ENCODE measurements around the gene PDE4D.

DNA sequence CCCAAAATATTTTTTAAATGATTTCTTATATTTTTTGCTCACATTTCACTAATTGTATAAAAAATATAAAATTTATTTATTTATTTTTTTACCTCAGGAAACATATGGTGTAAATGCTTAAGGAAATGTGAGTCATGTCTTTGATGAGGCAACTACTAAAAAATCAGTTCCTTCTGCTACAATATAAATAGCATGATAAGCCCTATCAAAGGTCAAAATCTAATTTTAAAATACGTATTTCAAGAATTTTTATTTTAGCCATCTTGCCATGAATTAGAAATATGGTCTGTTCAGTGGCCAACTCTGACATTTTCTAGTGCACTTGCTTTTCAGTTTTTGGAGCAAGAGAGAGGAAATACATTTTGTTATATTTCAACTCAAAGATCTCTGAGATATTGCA lies 50.5 kb downstream of the PDE4D start:
- TF ChIP-seq, protein P1, sequence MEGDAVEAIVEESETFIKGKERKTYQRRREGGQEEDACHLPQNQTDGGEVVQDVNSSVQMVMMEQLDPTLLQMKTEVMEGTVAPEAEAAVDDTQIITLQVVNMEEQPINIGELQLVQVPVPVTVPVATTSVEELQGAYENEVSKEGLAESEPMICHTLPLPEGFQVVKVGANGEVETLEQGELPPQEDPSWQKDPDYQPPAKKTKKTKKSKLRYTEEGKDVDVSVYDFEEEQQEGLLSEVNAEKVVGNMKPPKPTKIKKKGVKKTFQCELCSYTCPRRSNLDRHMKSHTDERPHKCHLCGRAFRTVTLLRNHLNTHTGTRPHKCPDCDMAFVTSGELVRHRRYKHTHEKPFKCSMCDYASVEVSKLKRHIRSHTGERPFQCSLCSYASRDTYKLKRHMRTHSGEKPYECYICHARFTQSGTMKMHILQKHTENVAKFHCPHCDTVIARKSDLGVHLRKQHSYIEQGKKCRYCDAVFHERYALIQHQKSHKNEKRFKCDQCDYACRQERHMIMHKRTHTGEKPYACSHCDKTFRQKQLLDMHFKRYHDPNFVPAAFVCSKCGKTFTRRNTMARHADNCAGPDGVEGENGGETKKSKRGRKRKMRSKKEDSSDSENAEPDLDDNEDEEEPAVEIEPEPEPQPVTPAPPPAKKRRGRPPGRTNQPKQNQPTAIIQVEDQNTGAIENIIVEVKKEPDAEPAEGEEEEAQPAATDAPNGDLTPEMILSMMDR (IDR thresholded peaks at IDR 0.05) = no peak
- TF ChIP-seq, protein P2, sequence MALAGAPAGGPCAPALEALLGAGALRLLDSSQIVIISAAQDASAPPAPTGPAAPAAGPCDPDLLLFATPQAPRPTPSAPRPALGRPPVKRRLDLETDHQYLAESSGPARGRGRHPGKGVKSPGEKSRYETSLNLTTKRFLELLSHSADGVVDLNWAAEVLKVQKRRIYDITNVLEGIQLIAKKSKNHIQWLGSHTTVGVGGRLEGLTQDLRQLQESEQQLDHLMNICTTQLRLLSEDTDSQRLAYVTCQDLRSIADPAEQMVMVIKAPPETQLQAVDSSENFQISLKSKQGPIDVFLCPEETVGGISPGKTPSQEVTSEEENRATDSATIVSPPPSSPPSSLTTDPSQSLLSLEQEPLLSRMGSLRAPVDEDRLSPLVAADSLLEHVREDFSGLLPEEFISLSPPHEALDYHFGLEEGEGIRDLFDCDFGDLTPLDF (CRISPR knock-in tag; IDR thresholded peaks at IDR 0.05) = no peak
- TF ChIP-seq ZNF138 (CRISPR knock-in tag; conservative IDR thresholded peaks at IDR 0.05) = no peak
- TF ChIP-seq, protein P3, sequence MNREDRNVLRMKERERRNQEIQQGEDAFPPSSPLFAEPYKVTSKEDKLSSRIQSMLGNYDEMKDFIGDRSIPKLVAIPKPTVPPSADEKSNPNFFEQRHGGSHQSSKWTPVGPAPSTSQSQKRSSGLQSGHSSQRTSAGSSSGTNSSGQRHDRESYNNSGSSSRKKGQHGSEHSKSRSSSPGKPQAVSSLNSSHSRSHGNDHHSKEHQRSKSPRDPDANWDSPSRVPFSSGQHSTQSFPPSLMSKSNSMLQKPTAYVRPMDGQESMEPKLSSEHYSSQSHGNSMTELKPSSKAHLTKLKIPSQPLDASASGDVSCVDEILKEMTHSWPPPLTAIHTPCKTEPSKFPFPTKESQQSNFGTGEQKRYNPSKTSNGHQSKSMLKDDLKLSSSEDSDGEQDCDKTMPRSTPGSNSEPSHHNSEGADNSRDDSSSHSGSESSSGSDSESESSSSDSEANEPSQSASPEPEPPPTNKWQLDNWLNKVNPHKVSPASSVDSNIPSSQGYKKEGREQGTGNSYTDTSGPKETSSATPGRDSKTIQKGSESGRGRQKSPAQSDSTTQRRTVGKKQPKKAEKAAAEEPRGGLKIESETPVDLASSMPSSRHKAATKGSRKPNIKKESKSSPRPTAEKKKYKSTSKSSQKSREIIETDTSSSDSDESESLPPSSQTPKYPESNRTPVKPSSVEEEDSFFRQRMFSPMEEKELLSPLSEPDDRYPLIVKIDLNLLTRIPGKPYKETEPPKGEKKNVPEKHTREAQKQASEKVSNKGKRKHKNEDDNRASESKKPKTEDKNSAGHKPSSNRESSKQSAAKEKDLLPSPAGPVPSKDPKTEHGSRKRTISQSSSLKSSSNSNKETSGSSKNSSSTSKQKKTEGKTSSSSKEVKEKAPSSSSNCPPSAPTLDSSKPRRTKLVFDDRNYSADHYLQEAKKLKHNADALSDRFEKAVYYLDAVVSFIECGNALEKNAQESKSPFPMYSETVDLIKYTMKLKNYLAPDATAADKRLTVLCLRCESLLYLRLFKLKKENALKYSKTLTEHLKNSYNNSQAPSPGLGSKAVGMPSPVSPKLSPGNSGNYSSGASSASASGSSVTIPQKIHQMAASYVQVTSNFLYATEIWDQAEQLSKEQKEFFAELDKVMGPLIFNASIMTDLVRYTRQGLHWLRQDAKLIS (CRISPR knock-in tag; IDR thresholded peaks at IDR 0.05; ENCODE audit: borderline replicate concordance) = no peak
- TF ChIP-seq, protein P4, sequence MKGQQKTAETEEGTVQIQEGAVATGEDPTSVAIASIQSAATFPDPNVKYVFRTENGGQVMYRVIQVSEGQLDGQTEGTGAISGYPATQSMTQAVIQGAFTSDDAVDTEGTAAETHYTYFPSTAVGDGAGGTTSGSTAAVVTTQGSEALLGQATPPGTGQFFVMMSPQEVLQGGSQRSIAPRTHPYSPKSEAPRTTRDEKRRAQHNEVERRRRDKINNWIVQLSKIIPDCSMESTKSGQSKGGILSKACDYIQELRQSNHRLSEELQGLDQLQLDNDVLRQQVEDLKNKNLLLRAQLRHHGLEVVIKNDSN (CRISPR knock-in tag; IDR thresholded peaks at IDR 0.05) = no peak
- TF ChIP-seq, protein P5, sequence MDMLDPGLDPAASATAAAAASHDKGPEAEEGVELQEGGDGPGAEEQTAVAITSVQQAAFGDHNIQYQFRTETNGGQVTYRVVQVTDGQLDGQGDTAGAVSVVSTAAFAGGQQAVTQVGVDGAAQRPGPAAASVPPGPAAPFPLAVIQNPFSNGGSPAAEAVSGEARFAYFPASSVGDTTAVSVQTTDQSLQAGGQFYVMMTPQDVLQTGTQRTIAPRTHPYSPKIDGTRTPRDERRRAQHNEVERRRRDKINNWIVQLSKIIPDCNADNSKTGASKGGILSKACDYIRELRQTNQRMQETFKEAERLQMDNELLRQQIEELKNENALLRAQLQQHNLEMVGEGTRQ (CRISPR knock-in tag; IDR thresholded peaks at IDR 0.05) = no peak
